ENCODE measurements around the gene ABCA1.
"Not testable (repeated sequence)": the region's sequence is repeated elsewhere in the genome, so short reads cannot be mapped to it uniquely, and the experiment has no call there.

ABCA1 gene

GRCh38 chr9:104951487-104951886 is 23.5 kb upstream of the ABCA1 start:
- DNase-seq (ENCODE audit: low spot score) (no peak), FAIRE-seq (no peak)

GRCh38 chr9:104950838-104951237 is 22.9 kb upstream of the ABCA1 start:
- FAIRE-seq (no peak), DNase-seq (ENCODE audit: low spot score) (peak; percentile 16)

- DNase-seq (ENCODE audit: low spot score), result no peak
These were observed 20.3 kb upstream of the ABCA1 start for GRCh38 chr9:104948277-104948676.

GRCh38 chr9:104944871-104945270 is 16.9 kb upstream of the ABCA1 start:
- DNase-seq (ENCODE audit: low spot score) (no peak), FAIRE-seq (peak; percentile 4)

More at GRCh38 chr9:104948277-104948676, 20.3 kb upstream of the ABCA1 start:
- no peak for FAIRE-seq

- FAIRE-seq (no peak), DNase-seq (ENCODE audit: low spot score) (no peak)
These were observed 16.4 kb upstream of the ABCA1 start for GRCh38 chr9:104944356-104944755.

GRCh38 chr9:104941597-104941996 is 13.6 kb upstream of the ABCA1 start:
- no peak for DNase-seq (ENCODE audit: low spot score)
- no peak for FAIRE-seq

- FAIRE-seq, result no peak
- no peak for DNase-seq (ENCODE audit: low spot score)
These were observed 8.3 kb upstream of the ABCA1 start for GRCh38 chr9:104936291-104936690.

- not testable (repeated sequence) for DNase-seq (ENCODE audit: low spot score); FAIRE-seq
These were observed 7.5 kb upstream of the ABCA1 start for GRCh38 chr9:104935501-104935810.

- DNase-seq (ENCODE audit: low spot score) (no peak), FAIRE-seq (no peak)
These were observed 6.9 kb upstream of the ABCA1 start for GRCh38 chr9:104934691-104935500.

- not testable (repeated sequence) for FAIRE-seq; DNase-seq (ENCODE audit: low spot score)
These were observed 5.1 kb upstream of the ABCA1 start for GRCh38 chr9:104933091-104933490.

GRCh38 chr9:104931256-104931655 is 3.3 kb upstream of the ABCA1 start:
- FAIRE-seq (no peak), DNase-seq (ENCODE audit: low spot score) (no peak)

GRCh38 chr9:104927216-104927911 is 591 bp downstream of the ABCA1 start:
- FAIRE-seq (no peak), DNase-seq (ENCODE audit: low spot score) (peak; percentile 45)

- FAIRE-seq (peak; percentile 72), DNase-seq (ENCODE audit: low spot score) (peak; percentile 27)
These were observed 4.2 kb downstream of the ABCA1 start for GRCh38 chr9:104923740-104924139.

- peak; percentile 25 for FAIRE-seq
These were observed 4.7 kb downstream of the ABCA1 start for GRCh38 chr9:104923289-104923688.

GRCh38 chr9:104922748-104923147 is 5.2 kb downstream of the ABCA1 start:
- FAIRE-seq; DNase-seq (ENCODE audit: low spot score): not testable (repeated sequence)

More at GRCh38 chr9:104923289-104923688, 4.7 kb downstream of the ABCA1 start:
- DNase-seq (ENCODE audit: low spot score), result no peak

- peak; percentile 69 for FAIRE-seq
- DNase-seq (ENCODE audit: low spot score), result no peak
These were observed 6.8 kb downstream of the ABCA1 start for GRCh38 chr9:104921067-104921741.

GRCh38 chr9:104915753-104916152 is 12.2 kb downstream of the ABCA1 start:
- no peak for DNase-seq (ENCODE audit: low spot score)
- FAIRE-seq, result no peak

GRCh38 chr9:104915049-104915448 is 12.9 kb downstream of the ABCA1 start:
- no peak for FAIRE-seq
- DNase-seq (ENCODE audit: low spot score), result no peak

- DNase-seq (ENCODE audit: low spot score), result no peak
- no peak for FAIRE-seq
These were observed 13.5 kb downstream of the ABCA1 start for GRCh38 chr9:104914466-104914865.

GRCh38 chr9:104912606-104913005 is 15.3 kb downstream of the ABCA1 start:
- FAIRE-seq (no peak), DNase-seq (ENCODE audit: low spot score) (no peak)

- FAIRE-seq, result no peak
- DNase-seq (ENCODE audit: low spot score), result no peak
These were observed 16.8 kb downstream of the ABCA1 start for GRCh38 chr9:104911032-104911607.
